ENCODE measurements around the gene C9orf153.

The C9orf153 gene

DNA sequence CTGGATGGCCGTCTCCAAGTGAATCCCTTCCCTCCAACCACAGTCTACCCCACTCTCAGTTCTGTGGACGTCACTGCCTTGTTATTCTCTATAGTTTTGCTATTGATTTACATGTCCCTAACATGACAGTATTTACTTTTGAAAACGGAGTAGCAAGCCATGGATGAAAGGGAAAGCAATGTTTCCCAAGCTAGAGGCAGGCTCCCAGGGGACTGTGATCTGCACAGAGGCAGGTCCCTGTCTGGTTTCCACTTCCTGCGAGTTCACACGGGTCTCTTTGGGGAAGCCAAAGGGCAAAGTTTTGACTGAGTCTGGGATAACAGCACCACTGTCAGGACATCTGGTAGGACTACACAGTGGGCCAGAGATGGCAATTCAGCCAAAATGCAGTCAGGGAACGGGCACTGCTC lies 12.7 kb downstream of the C9orf153 start:
- TF ChIP-seq, protein P1, sequence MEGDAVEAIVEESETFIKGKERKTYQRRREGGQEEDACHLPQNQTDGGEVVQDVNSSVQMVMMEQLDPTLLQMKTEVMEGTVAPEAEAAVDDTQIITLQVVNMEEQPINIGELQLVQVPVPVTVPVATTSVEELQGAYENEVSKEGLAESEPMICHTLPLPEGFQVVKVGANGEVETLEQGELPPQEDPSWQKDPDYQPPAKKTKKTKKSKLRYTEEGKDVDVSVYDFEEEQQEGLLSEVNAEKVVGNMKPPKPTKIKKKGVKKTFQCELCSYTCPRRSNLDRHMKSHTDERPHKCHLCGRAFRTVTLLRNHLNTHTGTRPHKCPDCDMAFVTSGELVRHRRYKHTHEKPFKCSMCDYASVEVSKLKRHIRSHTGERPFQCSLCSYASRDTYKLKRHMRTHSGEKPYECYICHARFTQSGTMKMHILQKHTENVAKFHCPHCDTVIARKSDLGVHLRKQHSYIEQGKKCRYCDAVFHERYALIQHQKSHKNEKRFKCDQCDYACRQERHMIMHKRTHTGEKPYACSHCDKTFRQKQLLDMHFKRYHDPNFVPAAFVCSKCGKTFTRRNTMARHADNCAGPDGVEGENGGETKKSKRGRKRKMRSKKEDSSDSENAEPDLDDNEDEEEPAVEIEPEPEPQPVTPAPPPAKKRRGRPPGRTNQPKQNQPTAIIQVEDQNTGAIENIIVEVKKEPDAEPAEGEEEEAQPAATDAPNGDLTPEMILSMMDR (IDR thresholded peaks at IDR 0.05; ENCODE audit: unreplicated experiment in 3 of 3) = no peak
- Mint-ChIP-seq H3K9me3 (peaks cover 9% of the 10 kb centered on the region), H3K27me3 (ENCODE audit: low read depth) (peaks cover 3% of the 10 kb centered on the region), H3K4me3 (peak overlapping the region in 2 of 3 experiments; percentile 23 to 54), H3K36me3 (ENCODE audit: low read depth) (peaks cover 3% of the 10 kb centered on the region), H3K27ac (peak overlapping the region; percentile 19 to 82 (median 49)), H3K4me1 (peaks cover 13% of the 10 kb centered on the region)

DNA sequence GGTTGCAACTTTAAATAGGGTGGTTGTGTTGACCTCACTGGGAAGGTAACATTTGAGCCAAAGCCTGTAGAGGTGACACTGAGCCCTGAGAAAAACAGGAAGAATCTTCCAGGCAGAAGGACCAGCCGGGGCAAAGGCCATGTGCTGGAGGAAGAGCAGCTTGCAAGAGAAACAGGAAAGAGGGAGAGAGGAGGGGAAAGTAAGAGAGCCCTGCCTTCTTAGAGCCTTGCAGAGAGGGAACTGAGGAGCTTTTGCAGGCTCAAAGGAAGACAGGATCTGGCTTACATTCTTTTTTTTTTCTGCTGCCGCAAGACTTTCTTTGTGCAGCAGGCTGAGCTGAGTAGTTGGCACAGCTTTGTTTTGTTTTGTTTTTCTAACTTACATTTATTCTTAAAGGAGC lies 17.4 kb downstream of the C9orf153 start:
- Mint-ChIP-seq H3K27me3 (ENCODE audit: low read depth) (no peaks in the 10 kb centered on the region), H3K27ac (peak overlapping the region; percentile 9 to 53 (median 39)), H3K9me3 (no peaks in the 10 kb centered on the region), H3K36me3 (ENCODE audit: low read depth) (no peaks in the 10 kb centered on the region), H3K4me3 (no peak overlapping the region), H3K4me1 (peaks cover 10% of the 10 kb centered on the region)
- TF ChIP-seq, protein P1 (IDR thresholded peaks at IDR 0.05; ENCODE audit: unreplicated experiment in 3 of 3) = no peak

DNA sequence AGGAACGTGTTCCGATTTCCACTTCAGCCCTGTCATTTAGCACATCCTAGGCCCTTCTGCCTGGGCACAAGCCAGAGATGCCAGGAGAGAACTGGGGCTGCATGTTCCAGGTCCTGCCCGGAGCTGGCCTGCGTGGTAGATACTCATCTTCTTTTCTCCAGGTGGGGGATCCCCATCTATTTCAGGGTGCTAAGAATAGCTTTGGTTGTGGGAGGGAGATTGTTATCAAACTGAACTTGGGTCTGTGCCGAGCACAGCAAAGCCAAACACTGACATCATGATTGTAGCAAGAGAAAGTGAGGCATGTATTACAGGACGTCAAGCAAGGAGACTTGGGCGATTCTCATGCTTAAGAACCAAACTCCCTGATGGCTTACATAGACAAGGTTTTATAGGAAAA lies 18.2 kb downstream of the C9orf153 start:
- TF ChIP-seq, protein P1 (IDR thresholded peaks at IDR 0.05; ENCODE audit: unreplicated experiment in 3 of 3) = no peak
- Mint-ChIP-seq H3K27ac (no peak overlapping the region), H3K4me1 (peaks cover 5% of the 10 kb centered on the region), H3K27me3 (ENCODE audit: low read depth) (no peaks in the 10 kb centered on the region), H3K36me3 (ENCODE audit: low read depth) (no peaks in the 10 kb centered on the region), H3K4me3 (no peak overlapping the region), H3K9me3 (no peaks in the 10 kb centered on the region)

DNA sequence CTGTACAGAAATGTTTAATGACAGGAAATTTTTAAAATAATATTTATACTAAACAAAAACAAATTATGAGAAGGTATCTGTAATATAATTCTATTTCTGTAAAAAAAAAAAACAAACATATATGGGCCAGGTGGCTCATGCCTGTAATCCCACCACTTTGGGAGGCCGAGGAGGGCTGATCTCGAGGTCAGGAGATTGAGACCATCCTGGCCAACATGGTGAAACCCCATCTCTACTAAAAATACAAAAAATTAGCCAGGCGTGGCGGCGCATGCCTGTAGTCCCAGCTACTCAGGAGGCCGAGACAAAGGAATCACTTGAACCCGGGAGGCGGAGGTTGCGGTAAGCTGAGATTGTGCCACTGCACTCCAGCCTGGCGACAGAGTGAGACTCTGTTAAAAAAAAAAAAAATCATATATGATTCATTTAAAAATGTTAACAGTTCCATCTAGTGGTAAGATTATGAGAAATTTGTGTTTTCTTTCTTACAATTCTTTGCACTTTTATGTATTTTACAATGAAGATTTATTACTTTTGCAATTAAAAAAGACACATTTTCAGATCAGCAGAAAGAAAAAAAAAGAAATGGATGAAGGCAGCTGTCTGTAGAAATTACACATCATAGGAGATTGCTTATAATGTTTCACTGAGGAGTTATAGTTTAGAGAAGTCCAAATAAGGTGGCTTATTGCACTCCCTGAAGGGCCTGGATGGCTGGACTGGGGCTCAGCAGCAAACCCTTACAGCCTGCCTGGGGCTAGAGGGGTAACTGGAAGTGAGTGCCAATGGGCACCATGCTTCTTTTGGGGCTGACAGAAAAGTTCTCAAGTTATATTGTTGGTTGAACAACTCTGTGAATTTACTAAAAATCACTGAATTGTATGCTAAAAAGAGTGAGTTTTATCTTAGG lies 20.3 kb downstream of the C9orf153 start:
- Mint-ChIP-seq H3K36me3 (ENCODE audit: low read depth) (no peaks in the 10 kb centered on the region), H3K4me1 (peaks cover 5% of the 10 kb centered on the region), H3K27ac (peak overlapping the region; percentile 7 to 30 (median 28)), H3K4me3 (no peak overlapping the region), H3K9me3 (no peaks in the 10 kb centered on the region), H3K27me3 (ENCODE audit: low read depth) (no peaks in the 10 kb centered on the region)
- TF ChIP-seq, protein P1 (IDR thresholded peaks at IDR 0.05; ENCODE audit: unreplicated experiment in 3 of 3) = peak in 1 of 3 experiments; percentile 38

DNA sequence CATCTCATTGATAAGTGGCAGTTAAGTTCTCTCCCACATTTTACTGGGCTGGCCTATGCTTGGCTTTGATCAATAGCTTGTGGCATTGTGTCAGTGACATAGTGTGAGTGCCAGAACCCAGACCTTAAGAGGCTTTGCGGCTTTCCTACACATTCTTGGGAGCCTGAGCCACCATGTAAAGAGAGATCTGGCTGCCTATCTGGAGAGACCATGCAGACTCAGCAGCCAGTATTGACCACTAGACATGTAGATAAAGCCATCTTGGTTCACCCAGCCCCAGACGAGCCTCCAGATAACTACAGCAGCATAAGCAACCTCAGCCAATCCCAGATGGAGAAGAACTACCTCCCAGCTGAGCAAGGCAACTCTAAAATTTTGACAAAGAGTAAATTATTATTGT lies 28.6 kb downstream of the C9orf153 start:
- H3K27me3 Mint-ChIP-seq (ENCODE audit: low read depth) = no peaks in the 10 kb centered on the region
- H3K9me3 Mint-ChIP-seq = no peaks in the 10 kb centered on the region
- TF ChIP-seq, protein P1 (IDR thresholded peaks at IDR 0.05; ENCODE audit: unreplicated experiment in 3 of 3) = no peak
- no peaks in the 10 kb centered on the region for H3K4me1 Mint-ChIP-seq
- no peak overlapping the region for H3K4me3 Mint-ChIP-seq
- no peak overlapping the region for H3K27ac Mint-ChIP-seq
- H3K36me3 Mint-ChIP-seq (ENCODE audit: low read depth) = no peaks in the 10 kb centered on the region

DNA sequence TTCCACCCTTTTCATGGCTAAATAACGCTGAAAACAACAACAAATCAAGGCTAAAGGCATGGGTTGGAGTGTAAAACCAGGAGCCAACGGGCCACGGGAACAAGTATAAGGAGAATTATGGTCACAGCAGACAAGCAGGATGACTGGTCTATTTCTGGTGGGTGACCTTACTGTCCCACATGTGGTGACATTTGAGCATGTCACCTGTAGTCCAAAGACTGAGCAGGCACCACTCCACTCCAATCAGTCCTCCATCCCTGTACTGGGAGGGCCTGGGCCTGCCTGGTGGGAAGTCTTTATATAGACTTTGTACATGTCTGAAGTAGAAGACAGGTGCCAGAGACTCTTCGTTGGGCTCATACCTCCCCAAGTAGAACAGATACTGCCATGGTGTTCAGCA lies 36.8 kb downstream of the C9orf153 start:
- Mint-ChIP-seq H3K9me3 (no peaks in the 10 kb centered on the region), H3K36me3 (ENCODE audit: low read depth) (no peaks in the 10 kb centered on the region), H3K4me1 (no peaks in the 10 kb centered on the region), H3K27ac (no peak overlapping the region), H3K27me3 (ENCODE audit: low read depth) (no peaks in the 10 kb centered on the region), H3K4me3 (no peak overlapping the region)
- TF ChIP-seq, protein P1 (IDR thresholded peaks at IDR 0.05; ENCODE audit: unreplicated experiment in 3 of 3) = no peak
